Measurements from ENCODE around the gene PPP1R14C. TPM values are rescaled to one million over a fixed set of nuclear protein-coding genes. Genes with fewer than 3 reads are reported as not detected.
A peak's percentile ranks its signal among the peaks of the same experiment; 100 is the strongest.

PPP1R14C gene
- total RNA-seq, 1 donor, result 3.6 TPM

DNA sequence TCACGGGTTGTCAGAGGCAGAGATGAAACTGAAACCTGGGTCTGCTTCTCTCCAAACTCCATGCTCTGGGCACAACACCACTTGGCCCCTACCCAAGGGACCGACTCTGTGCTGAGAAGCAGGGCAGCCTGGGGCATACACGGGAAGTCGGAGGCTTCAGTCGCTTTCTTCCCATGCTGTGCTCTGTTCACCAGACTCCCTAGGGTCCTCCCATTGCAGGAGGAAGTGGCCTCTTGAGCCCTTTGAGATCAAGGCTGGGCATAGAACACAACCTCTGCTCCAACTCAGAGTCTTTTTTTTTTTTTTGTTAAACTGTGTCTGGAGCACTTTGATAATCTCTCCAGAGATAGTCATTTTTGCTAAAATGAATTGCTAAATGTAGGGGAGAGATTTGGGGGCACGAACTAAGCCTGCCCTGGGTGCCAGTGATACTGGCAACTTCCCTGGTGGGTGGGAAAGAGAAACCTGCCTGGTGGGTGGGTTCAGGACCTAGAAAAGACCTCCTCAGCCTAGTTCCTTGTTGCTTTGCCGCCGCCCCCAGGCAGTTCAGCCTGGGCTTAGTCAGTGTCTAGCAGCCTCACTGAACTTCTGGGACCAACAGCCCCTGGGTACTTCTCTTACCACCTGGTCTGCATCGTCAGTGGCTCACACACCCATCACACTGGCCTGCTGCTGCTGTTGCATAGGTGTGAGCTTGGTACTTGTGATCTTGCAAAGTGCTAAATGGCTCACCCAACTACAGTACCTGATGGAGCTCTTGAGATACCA is 62.0 kb downstream of the PPP1R14C start:
- Histone ChIP-seq H3K4me3 (ENCODE audit: insufficient read depth, low read length) (peak overlapping the region; percentile 28), H3K4me2 (ENCODE audit: insufficient read depth, low read length) (peak overlapping the region; percentile 36), H3K27ac (ENCODE audit: low read depth, low read length) (no peak overlapping the region), H3K4me1 (ENCODE audit: insufficient read depth, low read length) (peaks cover 13% of the 10 kb centered on the region), H3K9me3 (ENCODE audit: low read depth, low read length) (no peaks in the 10 kb centered on the region), H3K27me3 (ENCODE audit: insufficient read depth, low read length) (no peaks in the 10 kb centered on the region), H3K36me3 (ENCODE audit: insufficient read depth, low read length) (no peaks in the 10 kb centered on the region), H4K20me1 (ENCODE audit: insufficient read depth, low read length) (no peaks in the 10 kb centered on the region), H3K79me2 (ENCODE audit: insufficient read depth, low read length) (no peaks in the 10 kb centered on the region), H2AFZ (ENCODE audit: low read length) (peak overlapping the region; percentile 56)
- DNase-seq (ENCODE audit: insufficient read length, low spot score, missing footprints), result peak; percentile 81
- TF ChIP-seq CTCF (IDR thresholded peaks at IDR 0.05; ENCODE audit: extremely low read depth, low read depth, low read length), result no peak

- DNase-seq (ENCODE audit: insufficient read length, low spot score, missing footprints), result peak; percentile 56
- Histone ChIP-seq H4K20me1 (ENCODE audit: insufficient read depth, low read length) (no peaks in the 10 kb centered on the region), H2AFZ (ENCODE audit: low read length) (peak overlapping the region; percentile 18), H3K4me3 (ENCODE audit: insufficient read depth, low read length) (no peak overlapping the region), H3K36me3 (ENCODE audit: insufficient read depth, low read length) (no peaks in the 10 kb centered on the region), H3K79me2 (ENCODE audit: insufficient read depth, low read length) (no peaks in the 10 kb centered on the region), H3K27me3 (ENCODE audit: insufficient read depth, low read length) (no peaks in the 10 kb centered on the region), H3K4me2 (ENCODE audit: insufficient read depth, low read length) (no peak overlapping the region), H3K9me3 (ENCODE audit: low read depth, low read length) (no peaks in the 10 kb centered on the region), H3K27ac (ENCODE audit: low read depth, low read length) (no peak overlapping the region), H3K4me1 (ENCODE audit: insufficient read depth, low read length) (peaks cover 13% of the 10 kb centered on the region)
- TF ChIP-seq CTCF (IDR thresholded peaks at IDR 0.05; ENCODE audit: extremely low read depth, low read depth, low read length), result no peak
These were observed 65.2 kb downstream of the PPP1R14C start for GRCh38 chr6:150207931-150208570.

DNA sequence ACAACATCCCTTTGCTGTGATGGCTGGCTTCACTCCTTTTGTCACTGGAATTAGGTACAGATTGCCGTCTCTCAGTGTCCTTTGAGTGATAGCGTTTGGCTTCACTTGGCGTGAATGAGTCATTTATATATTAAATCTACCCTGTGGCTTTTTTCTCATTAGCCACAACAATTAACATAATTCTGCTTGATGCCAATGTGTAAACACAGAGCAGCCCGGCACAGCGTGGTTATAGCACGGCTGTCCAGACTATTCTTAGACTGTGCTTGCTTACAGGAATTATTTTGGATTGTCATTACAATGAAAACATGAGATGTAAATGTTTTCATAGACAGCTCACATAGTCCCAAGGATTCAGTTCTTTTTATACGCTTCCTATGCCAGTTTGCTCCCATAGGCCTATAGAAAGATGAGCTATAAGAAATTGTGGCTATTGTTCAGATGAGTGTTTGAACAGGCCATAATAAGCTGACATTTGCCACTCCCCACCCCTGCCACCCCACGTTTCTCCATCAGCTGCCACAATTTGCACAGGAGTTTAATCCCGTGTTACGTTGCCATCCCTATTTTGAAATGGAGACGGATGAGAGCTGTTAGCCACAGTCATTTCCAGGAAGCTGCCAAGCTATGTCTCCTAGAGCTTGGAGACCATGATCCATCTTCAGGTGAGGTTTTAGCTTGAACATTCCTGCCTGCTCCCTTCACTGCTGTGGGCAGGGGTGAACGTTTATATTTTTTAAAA is 65.9 kb downstream of the PPP1R14C start:
- H4K20me1 ChIP-seq (ENCODE audit: insufficient read depth, low read length), result no peaks in the 10 kb centered on the region
- no peaks in the 10 kb centered on the region for H3K27me3 ChIP-seq (ENCODE audit: insufficient read depth, low read length)
- no peaks in the 10 kb centered on the region for H3K9me3 ChIP-seq (ENCODE audit: low read depth, low read length)
- no peak overlapping the region for H3K4me2 ChIP-seq (ENCODE audit: insufficient read depth, low read length)
- no peaks in the 10 kb centered on the region for H3K36me3 ChIP-seq (ENCODE audit: insufficient read depth, low read length)
- no peak overlapping the region for H2AFZ ChIP-seq (ENCODE audit: low read length)
- TF ChIP-seq CTCF (IDR thresholded peaks at IDR 0.05; ENCODE audit: extremely low read depth, low read depth, low read length), result no peak
- no peak overlapping the region for H3K27ac ChIP-seq (ENCODE audit: low read depth, low read length)
- H3K79me2 ChIP-seq (ENCODE audit: insufficient read depth, low read length), result no peaks in the 10 kb centered on the region
- no peak overlapping the region for H3K4me3 ChIP-seq (ENCODE audit: insufficient read depth, low read length)
- peak; percentile 63 for DNase-seq (ENCODE audit: insufficient read length, low spot score, missing footprints)
- H3K4me1 ChIP-seq (ENCODE audit: insufficient read depth, low read length), result peaks cover 13% of the 10 kb centered on the region

- Histone ChIP-seq H3K79me2 (ENCODE audit: insufficient read depth, low read length) (no peaks in the 10 kb centered on the region), H3K27ac (ENCODE audit: low read depth, low read length) (no peak overlapping the region), H3K9me3 (ENCODE audit: low read depth, low read length) (no peaks in the 10 kb centered on the region), H3K27me3 (ENCODE audit: insufficient read depth, low read length) (no peaks in the 10 kb centered on the region), H3K36me3 (ENCODE audit: insufficient read depth, low read length) (no peaks in the 10 kb centered on the region), H3K4me1 (ENCODE audit: insufficient read depth, low read length) (peaks cover 13% of the 10 kb centered on the region), H3K4me3 (ENCODE audit: insufficient read depth, low read length) (no peak overlapping the region), H2AFZ (ENCODE audit: low read length) (no peak overlapping the region), H4K20me1 (ENCODE audit: insufficient read depth, low read length) (no peaks in the 10 kb centered on the region), H3K4me2 (ENCODE audit: insufficient read depth, low read length) (no peak overlapping the region)
- no peak for TF ChIP-seq CTCF (IDR thresholded peaks at IDR 0.05; ENCODE audit: extremely low read depth, low read depth, low read length)
- DNase-seq (ENCODE audit: insufficient read length, low spot score, missing footprints), result no peak
These were observed 66.6 kb downstream of the PPP1R14C start for GRCh38 chr6:150209415-150209814.
